GM19468 (cell line): ENCODE measurements around the gene ZKSCAN1.

Experiments
- ATAC-seq: cut with Tn5 transposase; IDR thresholded peaks from one replicate; pipeline ENCODE4 v1.9.1; 2021; ENCODE audit warnings: mild to moderate bottlenecking, moderate library complexity, moderate number of reproducible peaks; ENCODE audit not compliant: unreplicated experiment; ENCODE audit errors: extremely low read depth

ZKSCAN1 gene

DNA sequence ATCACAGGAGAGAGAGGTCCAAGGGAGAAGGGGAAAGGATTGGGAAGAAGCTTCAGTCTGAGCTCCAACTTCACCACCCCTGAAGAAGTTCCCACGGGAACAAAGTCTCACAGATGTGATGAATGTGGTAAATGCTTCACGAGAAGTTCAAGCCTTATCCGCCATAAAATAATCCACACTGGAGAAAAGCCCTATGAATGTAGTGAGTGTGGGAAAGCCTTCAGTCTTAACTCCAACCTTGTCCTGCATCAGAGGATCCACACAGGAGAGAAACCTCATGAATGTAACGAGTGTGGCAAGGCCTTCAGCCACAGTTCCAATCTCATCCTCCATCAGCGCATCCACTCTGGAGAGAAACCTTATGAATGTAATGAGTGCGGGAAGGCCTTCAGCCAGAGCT lies 18.1 kb downstream of the ZKSCAN1 start:
- ATAC-seq, result no peak

DNA sequence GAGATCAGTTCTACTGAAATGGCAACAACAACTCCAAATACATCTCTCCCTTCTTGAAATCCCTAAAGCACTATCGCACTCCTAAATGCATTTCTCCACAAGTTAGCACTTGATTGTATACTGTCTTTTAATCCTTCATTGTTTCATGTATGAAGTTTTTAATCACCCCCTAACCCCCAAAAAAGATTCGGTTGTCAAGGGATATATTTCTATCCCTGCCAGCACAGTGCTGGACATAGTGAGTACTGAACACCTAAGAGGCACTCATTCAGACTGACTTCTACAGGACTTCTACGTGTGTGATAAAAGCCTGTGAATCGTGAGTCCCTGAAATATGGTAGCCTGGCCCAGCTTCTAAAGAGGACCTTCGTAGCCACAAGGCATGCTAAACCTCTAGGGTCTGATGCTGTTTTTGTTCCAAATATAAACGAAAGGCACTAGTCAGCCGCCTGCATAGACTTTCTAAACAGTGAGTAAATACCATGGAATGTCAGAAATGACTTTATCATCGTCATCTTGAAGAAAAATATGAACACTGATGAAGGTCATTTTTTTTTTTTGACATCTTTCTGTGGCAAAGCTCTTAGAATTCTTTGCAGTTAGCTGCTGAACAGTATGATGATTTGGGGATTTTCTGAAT lies 19.6 kb downstream of the ZKSCAN1 start:
- ATAC-seq, result no peak

DNA sequence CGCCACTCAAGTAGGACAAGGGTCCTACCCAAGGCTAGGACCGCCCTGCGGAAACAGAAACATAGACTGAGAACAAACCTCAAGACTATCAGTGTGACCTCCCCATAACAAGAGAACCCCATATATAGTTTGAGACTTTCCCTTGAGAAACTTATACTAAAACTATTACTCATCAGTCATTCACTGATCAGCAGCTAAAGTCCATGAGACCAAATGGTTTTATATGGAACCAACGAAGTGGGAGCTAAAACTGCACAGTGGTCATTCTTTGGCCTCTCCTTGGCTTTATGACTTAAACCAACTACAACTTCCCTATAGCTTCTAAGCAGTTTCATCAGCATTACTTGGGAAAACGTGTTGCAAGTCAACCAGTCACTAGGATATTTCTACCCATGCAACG lies 20.5 kb downstream of the ZKSCAN1 start:
- ATAC-seq, result no peak

DNA sequence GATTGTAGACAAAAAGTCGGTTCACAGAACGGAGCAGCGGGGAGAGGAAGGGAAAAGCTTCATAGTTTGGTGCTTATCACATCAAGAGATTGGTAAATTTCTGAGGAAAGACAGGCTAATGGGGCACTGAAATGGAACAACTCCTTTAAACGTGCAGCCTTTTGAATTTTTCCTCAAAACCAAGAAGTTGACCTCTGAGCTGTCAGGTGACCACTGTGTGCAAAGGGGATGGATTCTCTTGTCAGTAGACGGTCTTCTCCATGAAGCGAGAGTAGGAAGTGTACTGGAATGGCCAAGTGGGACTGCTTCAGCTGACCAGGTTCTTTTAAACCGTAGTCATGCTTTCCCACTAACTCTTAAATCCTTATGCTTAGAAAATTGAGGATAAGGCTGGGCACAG lies 22.9 kb downstream of the ZKSCAN1 start:
- ATAC-seq, result no peak

DNA sequence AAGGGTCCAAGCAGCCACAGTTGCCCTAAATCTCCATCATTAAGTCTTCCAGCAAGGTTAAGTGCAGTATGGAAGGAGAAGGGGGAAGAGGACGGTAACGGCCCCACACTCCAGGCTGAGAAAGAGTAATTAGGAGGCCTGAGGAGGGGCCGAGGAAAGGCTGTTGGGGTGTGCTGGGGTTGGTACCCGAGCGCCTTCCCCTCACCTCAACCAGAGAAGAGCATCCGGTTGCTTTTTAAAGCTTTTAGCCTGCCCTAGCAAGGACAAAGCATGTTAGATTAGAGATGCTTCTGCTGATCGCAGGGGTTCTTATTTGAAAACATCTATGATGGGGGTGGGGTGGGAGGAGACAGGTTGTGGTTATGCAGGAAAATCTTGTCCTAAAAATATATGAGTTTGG lies 25.2 kb downstream of the ZKSCAN1 start:
- ATAC-seq, result no peak

DNA sequence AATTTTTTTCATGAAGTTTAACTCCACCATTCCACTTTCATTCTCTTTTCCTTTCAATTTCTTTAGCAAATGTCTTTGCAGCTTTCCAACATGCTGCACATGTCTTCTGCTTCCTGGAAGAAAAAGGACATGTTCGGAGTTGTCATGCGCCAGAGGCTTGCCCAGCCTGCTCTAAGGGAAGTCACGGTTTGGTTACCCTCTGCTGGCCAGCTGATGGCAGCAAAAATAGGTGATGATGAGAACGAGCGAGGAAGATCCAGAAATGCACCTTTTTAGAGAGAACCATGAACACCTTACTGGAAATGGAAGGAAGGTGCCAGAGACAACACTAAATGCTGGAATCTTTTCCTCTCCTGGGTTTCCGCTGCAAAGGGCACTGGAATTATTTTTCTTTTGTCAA lies 29.3 kb downstream of the ZKSCAN1 start:
- ATAC-seq, result no peak

DNA sequence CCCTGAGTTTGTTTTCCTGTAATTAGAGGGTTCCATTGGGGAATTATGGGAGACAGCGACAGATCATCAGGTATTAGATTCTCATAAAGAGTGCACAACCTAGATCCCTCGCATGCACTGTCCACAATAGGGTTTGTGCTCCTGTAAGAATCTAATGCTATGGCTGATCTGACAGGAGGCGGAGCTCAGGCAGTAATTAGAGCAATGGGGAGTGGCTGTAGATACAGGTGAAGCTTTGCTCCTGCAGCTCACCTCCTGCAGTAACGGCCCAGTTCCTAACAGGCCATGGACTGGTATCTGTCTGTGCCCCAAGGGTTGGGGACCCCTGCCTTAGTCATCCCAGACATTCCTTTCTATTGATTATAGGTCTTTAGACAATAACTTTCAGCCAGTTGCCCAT lies 33.3 kb downstream of the ZKSCAN1 start:
- no peak for ATAC-seq

DNA sequence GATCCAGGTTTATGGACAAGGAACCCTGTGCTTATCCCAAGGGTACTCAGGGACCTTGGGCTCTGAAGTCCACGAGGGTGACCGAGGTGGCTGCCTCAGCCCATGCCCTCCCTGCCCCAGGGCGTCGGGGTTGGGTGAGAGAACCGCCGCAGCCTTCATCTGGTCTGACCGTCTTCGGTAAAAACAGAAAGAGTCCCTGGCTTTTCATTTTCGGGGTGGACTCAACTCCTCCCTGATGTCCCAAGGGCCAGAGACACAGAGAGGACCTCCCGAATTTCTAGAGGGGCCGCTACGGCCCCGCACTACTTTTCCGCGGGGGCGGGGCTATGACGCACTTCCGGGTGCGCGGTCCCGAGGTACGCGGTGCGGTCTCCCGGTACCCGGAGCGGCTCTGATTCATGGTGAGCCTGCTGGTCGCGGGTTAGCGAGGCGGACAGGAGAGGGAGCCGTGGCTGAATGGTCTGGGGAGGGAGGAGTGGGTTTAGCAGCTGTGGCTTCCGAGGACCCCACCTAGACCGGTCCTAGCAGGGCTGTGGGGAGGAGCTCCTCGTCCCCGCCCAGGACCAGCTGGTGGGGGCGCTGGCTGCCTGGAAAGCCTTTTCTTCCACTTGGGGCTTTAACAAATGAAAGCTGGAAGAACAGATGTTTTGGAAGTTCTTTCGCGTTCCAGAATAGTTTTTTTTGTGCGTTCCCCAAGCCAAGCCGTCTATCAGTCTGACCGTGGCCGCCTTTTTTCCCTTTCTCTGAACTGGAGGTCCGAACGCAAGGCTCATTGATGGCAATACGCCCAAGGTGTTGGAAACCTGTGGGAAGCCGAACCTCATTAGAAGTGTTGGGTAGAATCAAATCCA lies 34.3 kb downstream of the ZKSCAN1 start, which contains the start of gene ZSCAN21:
Gene ZSCAN21, plus strand, starts transcription at position 334 of the 851 bp plus-strand sequence. CDS start 7,233 bp downstream, outside the sequence.
- peak; percentile 51 for ATAC-seq

DNA sequence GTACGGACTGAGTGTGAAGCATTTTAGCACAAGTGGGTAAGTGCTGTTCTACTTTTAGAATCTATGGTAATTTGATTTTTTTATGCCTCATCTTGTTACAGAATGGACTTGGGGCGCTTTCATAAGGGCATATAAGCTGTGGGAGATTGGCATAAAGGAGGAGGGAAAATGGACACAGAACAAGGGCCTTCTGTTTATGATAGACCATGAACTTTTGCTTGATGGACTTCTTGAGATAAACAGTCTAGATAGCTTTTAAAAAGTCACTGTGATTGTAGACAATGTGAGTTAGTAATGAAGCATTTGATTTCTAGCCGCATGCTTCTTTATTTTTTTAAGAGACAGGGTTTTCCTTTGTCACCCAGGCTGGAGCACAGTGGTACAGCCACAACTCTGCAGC lies 36.2 kb downstream of the ZKSCAN1 start:
- ATAC-seq, result no peak

DNA sequence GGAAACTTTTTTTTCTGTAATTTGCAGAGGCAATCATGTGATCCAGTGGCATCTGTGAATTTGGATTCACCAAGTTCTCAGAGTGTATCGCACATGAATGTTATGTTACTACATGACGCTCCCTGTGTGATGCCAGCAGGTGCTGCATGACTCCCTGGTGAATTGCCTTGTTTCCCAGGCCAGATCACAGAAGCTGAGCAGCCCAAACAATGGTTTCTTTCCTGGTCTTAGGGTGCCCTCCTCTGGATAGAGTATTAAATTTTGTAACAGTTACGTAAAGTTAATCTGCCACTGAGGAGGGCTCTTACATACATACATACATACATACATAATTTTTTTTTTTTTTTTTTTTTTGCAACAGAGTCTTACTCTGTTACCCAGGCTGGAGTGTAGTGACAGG lies 37.8 kb downstream of the ZKSCAN1 start:
- no peak for ATAC-seq

DNA sequence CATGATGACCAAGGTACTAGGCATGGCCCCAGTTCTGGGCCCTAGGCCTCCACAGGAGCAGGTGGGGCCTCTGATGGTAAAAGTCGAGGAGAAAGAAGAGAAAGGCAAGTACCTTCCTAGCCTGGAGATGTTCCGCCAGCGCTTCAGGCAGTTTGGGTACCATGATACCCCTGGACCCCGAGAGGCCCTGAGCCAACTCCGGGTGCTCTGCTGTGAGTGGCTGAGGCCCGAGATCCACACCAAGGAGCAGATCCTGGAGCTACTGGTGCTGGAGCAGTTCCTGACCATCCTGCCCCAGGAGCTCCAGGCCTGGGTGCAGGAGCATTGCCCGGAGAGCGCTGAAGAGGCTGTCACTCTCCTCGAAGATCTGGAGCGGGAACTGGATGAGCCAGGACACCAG lies 41.6 kb downstream of the ZKSCAN1 start:
- ATAC-seq, result no peak

DNA sequence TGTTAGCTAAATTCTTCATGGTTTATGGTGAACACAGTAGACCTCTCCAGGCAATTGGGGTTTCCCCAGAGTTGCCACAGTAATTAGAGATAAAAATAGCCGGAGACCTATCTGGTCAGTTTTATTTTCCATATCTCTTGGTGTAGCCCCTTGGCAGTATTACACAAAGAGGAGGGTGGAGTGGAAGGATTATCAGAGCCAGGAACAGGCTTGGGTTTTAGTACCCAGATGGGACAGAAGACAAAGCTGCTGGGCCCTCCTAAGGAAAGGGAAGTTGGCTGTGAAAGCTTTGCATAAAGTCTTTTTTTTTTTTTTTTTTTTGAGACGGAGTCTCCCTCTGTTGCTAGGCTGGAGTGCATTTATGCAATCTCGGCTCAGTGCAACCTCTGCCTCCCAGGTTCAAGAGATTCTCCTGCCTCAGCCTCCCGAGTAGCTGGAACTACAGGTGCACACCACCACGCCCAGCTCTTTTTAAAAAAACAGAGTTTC lies 43.9 kb downstream of the ZKSCAN1 start:
- no peak for ATAC-seq

DNA sequence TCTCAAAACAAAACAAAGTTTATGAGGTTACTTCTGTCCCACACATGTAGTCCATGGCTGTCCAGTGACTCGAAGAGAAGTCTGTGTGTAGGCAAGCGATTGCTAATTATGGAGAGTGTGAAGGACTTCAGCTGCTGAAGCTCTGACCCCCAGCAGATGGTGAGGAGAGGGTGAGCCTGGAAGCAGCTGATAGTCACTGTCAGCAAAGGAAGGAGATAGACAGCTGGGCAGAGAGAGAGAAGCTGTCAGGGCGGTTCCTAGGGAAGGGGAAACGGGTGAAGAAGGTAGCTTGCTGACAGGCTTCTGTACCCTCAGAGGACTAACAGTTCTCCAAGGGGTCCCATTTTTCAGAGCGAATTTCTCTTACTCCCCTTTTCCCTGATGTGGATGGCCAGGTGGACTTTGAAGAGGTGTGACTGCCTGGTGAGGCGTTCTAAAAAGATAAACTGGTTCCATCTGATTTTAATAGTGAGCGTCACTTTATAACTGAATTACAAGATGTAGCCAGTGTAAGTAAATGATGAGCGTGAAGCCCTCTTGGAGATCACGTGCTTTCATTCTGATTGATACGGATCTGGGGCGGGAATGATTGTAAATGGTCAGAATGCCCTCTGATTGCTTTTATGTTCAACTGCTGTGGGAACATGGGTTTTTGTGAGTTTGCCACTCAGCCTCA lies 46.3 kb downstream of the ZKSCAN1 start:
- ATAC-seq, result no peak

DNA sequence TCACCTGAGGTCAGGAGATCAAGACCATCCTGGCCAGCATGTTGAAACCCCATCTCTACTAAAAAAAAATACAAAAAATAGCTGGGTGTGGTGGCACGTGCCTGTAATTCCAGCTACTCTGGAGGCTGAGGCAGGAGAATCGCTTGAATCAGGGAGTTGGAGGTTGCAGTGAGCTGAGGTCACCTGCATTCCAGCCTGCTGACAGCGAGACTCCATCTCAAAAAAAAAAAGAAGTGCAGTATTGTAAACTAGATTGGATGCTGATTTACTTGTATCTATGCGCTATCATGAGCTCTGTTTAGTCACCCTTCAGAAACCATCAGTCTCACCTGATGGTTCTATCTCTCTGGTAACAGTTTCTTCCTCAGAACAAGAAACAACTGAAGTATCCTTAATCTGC lies 48.0 kb downstream of the ZKSCAN1 start:
- no peak for ATAC-seq

DNA sequence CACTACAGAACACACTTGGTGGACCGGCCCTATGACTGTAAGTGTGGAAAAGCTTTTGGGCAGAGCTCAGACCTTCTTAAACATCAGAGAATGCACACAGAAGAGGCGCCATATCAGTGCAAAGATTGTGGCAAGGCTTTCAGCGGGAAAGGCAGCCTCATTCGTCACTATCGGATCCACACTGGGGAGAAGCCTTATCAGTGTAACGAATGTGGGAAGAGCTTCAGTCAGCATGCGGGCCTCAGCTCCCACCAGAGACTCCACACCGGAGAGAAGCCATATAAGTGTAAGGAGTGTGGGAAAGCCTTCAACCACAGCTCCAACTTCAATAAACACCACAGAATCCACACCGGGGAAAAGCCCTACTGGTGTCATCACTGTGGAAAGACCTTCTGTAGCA lies 48.8 kb downstream of the ZKSCAN1 start:
- ATAC-seq, result no peak

DNA sequence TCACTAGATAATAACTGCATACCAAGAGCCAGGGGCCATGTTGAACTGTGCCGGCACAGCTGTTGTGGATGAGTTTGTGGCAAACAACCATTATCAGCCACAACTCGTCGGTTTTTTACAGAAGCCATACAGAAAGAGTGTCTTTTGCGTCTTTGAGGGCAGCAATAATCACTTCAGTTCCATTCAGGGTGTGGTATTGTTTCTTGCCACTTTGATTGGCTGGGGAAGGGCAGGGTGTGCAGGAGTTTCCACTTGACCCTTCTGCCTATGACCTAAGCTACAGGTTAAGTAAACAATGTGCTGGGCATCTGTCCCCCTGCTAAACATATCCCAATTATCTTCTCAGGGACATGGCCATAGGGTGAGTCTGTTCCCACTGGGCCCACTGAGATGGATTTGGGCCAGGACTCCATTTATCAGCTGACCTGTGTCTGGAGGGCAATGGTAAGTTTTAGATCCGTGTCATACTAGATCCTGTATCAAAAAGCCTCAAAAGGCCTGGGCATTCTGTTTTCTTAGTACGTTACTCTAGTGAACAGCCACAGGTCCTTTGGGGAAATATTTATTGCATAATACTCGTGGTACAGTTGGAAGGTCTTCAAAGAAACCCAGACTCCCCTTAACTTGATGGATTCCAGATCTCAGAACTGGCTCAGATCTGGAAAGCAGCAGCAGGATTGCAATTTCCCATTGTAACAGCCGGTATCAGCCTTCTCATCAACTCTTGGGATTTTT lies 50.2 kb downstream of the ZKSCAN1 start:
- ATAC-seq, result no peak

DNA sequence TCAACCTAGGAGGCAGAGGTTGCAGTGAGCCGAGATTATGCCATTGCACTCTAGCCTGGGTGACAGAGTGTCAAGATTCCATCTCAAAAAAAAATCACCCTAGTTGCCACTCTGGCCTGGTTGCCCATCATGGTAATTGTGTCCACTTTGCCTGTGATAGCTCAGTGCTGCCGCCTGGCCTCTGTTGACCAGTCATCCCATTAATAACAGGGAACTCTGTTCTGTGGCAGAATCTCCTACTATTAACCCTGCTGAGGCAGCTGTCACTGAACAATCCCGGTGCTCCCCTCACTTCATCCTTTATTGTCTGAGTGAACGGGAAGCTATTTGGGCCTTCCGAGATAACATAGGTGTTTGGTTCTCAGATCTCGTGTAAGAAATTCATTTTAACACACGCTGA lies 51.6 kb downstream of the ZKSCAN1 start:
- ATAC-seq, result no peak

DNA sequence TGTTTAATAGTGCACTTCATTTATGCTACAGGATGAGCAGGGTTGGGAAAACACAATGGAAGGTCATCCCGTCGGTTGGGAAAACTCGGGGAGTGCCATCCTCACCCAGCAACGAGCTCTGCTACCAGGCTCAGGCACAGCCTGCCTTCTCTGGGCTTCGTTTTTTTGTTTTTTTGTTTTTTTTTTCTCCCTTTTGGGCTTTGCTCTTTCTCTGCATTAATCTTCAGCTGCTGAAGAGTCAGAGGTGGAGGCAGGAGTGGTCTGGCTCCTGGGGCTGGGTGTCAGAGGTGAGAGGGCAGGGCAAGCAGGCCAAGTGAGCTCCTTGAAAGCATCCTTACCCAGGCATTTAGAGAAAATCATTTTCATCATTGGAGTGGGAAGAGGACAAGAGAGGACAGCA lies 54.6 kb downstream of the ZKSCAN1 start:
- no peak for ATAC-seq

DNA sequence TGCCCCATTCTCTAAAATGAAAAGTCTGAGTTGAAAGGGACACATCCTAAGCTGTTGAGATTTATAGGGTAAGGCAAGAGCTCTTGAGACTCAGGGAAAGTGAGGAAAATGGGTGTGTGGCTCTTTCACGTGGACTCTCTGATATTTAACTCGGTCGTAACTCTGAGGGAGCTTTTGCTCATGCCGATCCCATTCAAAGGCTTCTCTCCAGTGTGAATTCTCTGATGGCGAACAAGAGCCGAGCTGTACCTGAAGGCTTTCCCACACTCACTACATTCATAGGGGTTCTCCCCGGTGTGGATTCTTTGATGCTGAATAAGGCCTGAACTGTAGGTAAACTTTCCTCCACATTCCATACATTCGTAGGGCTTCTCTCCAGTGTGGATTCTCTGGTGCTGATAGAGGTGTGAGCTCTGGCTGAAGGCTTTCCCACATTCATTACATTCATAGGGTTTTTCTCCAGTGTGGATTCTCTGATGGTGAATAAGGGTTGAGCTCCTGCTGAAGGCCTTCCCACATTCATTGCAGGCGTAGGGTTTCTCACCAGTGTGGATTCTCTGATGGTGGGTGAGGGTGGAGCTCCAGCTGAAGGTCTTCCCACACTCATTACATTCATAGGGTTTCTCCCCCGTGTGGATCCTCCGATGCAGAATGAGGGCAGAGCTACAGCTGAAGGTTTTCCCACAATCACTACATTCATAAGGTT lies 55.8 kb downstream of the ZKSCAN1 start:
- no peak for ATAC-seq

DNA sequence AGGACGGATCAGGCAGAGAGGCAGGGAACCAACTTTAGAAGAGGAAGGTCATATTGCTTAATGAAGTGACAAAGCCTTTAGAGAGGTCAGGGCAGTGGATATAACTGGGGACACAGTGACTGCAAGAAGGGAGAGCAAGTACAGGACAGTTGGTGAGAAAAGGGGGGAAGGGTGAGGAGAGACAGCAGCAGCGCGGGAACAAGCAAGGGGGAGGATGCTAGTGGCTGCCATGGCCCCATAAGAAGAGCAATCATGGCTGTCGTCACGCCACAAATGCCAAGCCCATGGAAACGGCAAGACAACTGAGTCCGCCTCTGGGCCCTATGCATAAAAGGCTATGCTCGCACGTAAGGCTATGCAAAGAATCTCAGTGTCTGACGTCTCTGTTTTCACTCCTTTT lies 57.1 kb downstream of the ZKSCAN1 start:
- ATAC-seq, result no peak
